Karpas-422 (cell line): ENCODE data around the gene MGAM2. TPM values are rescaled to one million over a fixed set of nuclear protein-coding genes. Genes with fewer than 3 reads are reported as not detected.

Experiments
- DNase-seq: peaks from one replicate; pipeline ENCODE4 v3.0.0-alpha.2; 2015
- H2AFZ ChIP-seq: fragments of 200-600 bp; sonication (generic); 2 replicates; pipeline ENCODE4 v1.6.1; 2014; ENCODE audit warnings: antibody characterized with exemption, low read length, mixed read lengths
- H3K27ac ChIP-seq: fragments of 200-600 bp; sonication (generic); 2 replicates; pipeline ENCODE4 v1.5.1; 2014; ENCODE audit warnings: mild to moderate bottlenecking, low read length, moderate library complexity
- H3K27me3 ChIP-seq: fragments of 200-600 bp; sonication (generic); 2 replicates; pipeline ENCODE4 v1.6.1; 2014; ENCODE audit warnings: low read length, mixed read lengths
- H3K36me3 ChIP-seq: fragments of 200-600 bp; sonication (generic); 2 replicates; pipeline ENCODE4 v1.6.1; 2014; ENCODE audit warnings: low read length, mixed read lengths; ENCODE audit not compliant: insufficient read depth
- H3K4me1 ChIP-seq: fragments of 200-600 bp; sonication (generic); 2 replicates; pipeline ENCODE4 v1.6.1; 2014; ENCODE audit warnings: mild to moderate bottlenecking, low read length, mixed read lengths
- H3K4me2 ChIP-seq: fragments of 200-600 bp; sonication (generic); 2 replicates; pipeline ENCODE4 v1.6.1; 2014; ENCODE audit warnings: low read length, low read depth, mild to moderate bottlenecking; ENCODE audit not compliant: poor library complexity, severe bottlenecking
- H3K4me3 ChIP-seq: fragments of 200-600 bp; sonication (generic); 2 replicates; pipeline ENCODE4 v1.5.1; 2014; ENCODE audit warnings: mild to moderate bottlenecking, antibody characterized with exemption, low read length, mixed read lengths
- H3K79me2 ChIP-seq: fragments of 200-600 bp; sonication (generic); 2 replicates; pipeline ENCODE4 v1.6.1; 2014; ENCODE audit warnings: mild to moderate bottlenecking, low read length, mixed read lengths
- H3K9ac ChIP-seq: fragments of 200-600 bp; sonication (generic); 2 replicates; pipeline ENCODE4 v1.6.0; 2014; ENCODE audit warnings: low read length
- H3K9me2 ChIP-seq: fragments of 200-600 bp; sonication (generic), shearing (Covaris generic); replicated peaks from 2 replicates; pipeline ENCODE4 v1.6.0; 2014; ENCODE audit warnings: mild to moderate bottlenecking, low read length, moderate library complexity; ENCODE audit not compliant: insufficient read depth
- H3K9me3 ChIP-seq: fragments of 300-700, 200-600 bp; sonication (generic); 2 replicates; pipeline ENCODE4 v1.6.1; 2014; ENCODE audit warnings: low read length, mixed read lengths
- H4K20me1 ChIP-seq: fragments of 200-600 bp; sonication (generic); 2 replicates; pipeline ENCODE4 v1.6.1; 2014; ENCODE audit warnings: mild to moderate bottlenecking, antibody characterized with exemption, low read length, low read depth; ENCODE audit not compliant: insufficient read depth
- total RNA-seq: library from RNA; depleted of rRNA; stranded (reverse); fragments of >200 nt; shearing (Covaris generic); gene quantifications from 2 replicates; pipeline ENCODE4 v1.2.3, GENCODE V29; 2014; ENCODE audit warnings: low replicate concordance

Gene MGAM2
- total RNA-seq, 1 experiment from 2014 or later = not detected

GRCh38 chr7:142146124-142146523, 34.6 kb downstream of the MGAM2 start:
- H3K9me2 ChIP-seq = no peaks in the 10 kb centered on the region
- no peaks in the 10 kb centered on the region for H3K79me2 ChIP-seq
- H4K20me1 ChIP-seq = no peaks in the 10 kb centered on the region
- H3K36me3 ChIP-seq = no peaks in the 10 kb centered on the region
- DNase-seq = no peak
- no peak overlapping the region for H3K9ac ChIP-seq
- no peak overlapping the region for H2AFZ ChIP-seq
- no peak overlapping the region for H3K27ac ChIP-seq
- H3K4me3 ChIP-seq = no peak overlapping the region
- H3K4me2 ChIP-seq = no peak overlapping the region
- no peaks in the 10 kb centered on the region for H3K27me3 ChIP-seq
- no peaks in the 10 kb centered on the region for H3K4me1 ChIP-seq
- H3K9me3 ChIP-seq = no peaks in the 10 kb centered on the region

GRCh38 chr7:142150356-142150755, 38.8 kb downstream of the MGAM2 start:
- no peak overlapping the region for H3K27ac ChIP-seq
- H3K4me1 ChIP-seq = no peaks in the 10 kb centered on the region
- no peak for DNase-seq
- no peaks in the 10 kb centered on the region for H3K79me2 ChIP-seq
- H4K20me1 ChIP-seq = no peaks in the 10 kb centered on the region
- no peak overlapping the region for H2AFZ ChIP-seq
- H3K4me3 ChIP-seq = no peak overlapping the region
- H3K36me3 ChIP-seq = no peaks in the 10 kb centered on the region
- H3K9me3 ChIP-seq = no peaks in the 10 kb centered on the region
- no peak overlapping the region for H3K4me2 ChIP-seq
- no peak overlapping the region for H3K9ac ChIP-seq
- no peaks in the 10 kb centered on the region for H3K27me3 ChIP-seq
- no peaks in the 10 kb centered on the region for H3K9me2 ChIP-seq

DNA sequence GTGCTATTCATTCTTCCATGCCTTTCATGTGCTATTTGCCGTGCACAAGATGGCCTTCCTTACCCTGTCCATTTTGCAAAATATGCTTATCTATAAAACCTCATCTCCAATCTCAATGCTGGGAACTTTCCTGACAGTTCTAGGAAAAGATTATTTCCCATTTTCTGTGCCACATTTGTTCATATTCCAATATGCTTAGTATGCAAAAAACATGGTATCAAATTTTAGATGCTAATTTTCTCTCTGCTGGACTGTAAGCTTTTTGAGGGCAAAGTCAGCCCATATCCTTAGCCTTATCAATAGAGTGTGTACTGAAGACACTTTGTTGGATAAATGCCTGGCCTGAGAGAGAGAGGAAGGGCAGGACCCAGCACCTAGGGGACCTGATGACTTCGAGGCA, 39.4 kb downstream of the MGAM2 start:
- Histone ChIP-seq H3K9ac (no peak overlapping the region), H2AFZ (no peak overlapping the region), H3K27me3 (no peaks in the 10 kb centered on the region), H3K4me3 (no peak overlapping the region), H3K36me3 (no peaks in the 10 kb centered on the region), H3K9me3 (no peaks in the 10 kb centered on the region), H3K9me2 (no peaks in the 10 kb centered on the region), H3K4me1 (no peaks in the 10 kb centered on the region), H3K79me2 (no peaks in the 10 kb centered on the region), H3K27ac (no peak overlapping the region), H3K4me2 (no peak overlapping the region), H4K20me1 (no peaks in the 10 kb centered on the region)
- no peak for DNase-seq

DNA sequence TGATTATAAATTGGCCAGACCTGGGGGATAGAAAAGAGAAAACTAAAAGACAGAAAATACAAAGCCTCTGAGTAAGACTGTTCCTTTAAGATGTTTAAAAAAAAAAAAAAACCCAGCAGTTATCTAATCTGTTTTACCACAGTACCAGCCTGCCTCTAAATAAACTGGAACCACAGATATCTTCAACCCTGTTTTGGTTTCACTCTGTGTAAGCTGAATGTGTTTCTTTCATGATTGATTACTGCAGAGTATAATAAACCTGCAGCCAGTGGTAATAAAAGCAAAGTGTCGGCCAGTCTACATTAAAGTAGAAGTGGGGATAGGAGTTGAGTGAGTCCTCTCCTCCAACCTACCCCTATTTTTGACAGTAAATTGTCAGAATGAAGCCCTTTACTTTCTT, 40.6 kb downstream of the MGAM2 start:
- Histone ChIP-seq H3K79me2 (no peaks in the 10 kb centered on the region), H3K27ac (no peak overlapping the region), H2AFZ (no peak overlapping the region), H4K20me1 (no peaks in the 10 kb centered on the region), H3K4me2 (no peak overlapping the region), H3K4me3 (no peak overlapping the region), H3K9me3 (no peaks in the 10 kb centered on the region), H3K9ac (no peak overlapping the region), H3K36me3 (no peaks in the 10 kb centered on the region), H3K27me3 (no peaks in the 10 kb centered on the region), H3K4me1 (no peaks in the 10 kb centered on the region), H3K9me2 (no peaks in the 10 kb centered on the region)
- no peak for DNase-seq

DNA sequence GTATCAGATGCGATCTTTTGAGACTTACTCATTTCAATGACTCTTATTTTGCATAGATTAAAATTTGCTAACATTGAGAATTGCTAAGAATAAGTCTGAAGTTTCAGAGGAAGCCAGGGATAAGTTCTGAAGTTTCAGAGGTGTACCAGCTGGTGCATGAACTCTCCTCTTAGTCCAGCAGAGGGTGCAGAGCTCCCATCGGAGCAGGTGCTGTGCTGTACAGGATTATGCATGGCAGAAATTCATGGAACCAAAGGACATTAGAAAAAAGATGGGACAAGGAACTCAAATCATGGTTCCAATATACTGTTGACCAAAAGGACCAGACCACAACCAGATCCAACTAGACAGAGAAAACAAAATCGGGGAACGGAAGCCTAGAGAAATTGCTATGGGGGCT, 41.9 kb downstream of the MGAM2 start:
- Histone ChIP-seq H2AFZ (no peak overlapping the region), H3K79me2 (no peaks in the 10 kb centered on the region), H3K4me1 (no peaks in the 10 kb centered on the region), H3K27ac (no peak overlapping the region), H4K20me1 (no peaks in the 10 kb centered on the region), H3K9ac (no peak overlapping the region), H3K4me2 (no peak overlapping the region), H3K9me2 (no peaks in the 10 kb centered on the region), H3K36me3 (no peaks in the 10 kb centered on the region), H3K27me3 (no peaks in the 10 kb centered on the region), H3K9me3 (no peaks in the 10 kb centered on the region), H3K4me3 (no peak overlapping the region)
- peak; percentile 56 for DNase-seq

- Histone ChIP-seq H3K79me2 (no peaks in the 10 kb centered on the region), H3K9ac (no peak overlapping the region)
- DNase-seq = no peak
Observed at GRCh38 chr7:142158736-142159496, 47.4 kb downstream of the MGAM2 start.

GRCh38 chr7:142161921-142162320, 50.4 kb downstream of the MGAM2 start:
- no peaks in the 10 kb centered on the region for H3K9me3 ChIP-seq
- no peaks in the 10 kb centered on the region for H3K4me1 ChIP-seq
- H3K79me2 ChIP-seq = no peaks in the 10 kb centered on the region
- H3K36me3 ChIP-seq = no peaks in the 10 kb centered on the region
- H3K9me2 ChIP-seq = no peaks in the 10 kb centered on the region
- no peak for DNase-seq
- H4K20me1 ChIP-seq = no peaks in the 10 kb centered on the region
- no peak overlapping the region for H2AFZ ChIP-seq
- H3K4me2 ChIP-seq = no peak overlapping the region
- no peak overlapping the region for H3K4me3 ChIP-seq
- no peak overlapping the region for H3K27ac ChIP-seq
- H3K9ac ChIP-seq = no peak overlapping the region
- H3K27me3 ChIP-seq = no peaks in the 10 kb centered on the region

More at GRCh38 chr7:142158736-142159496, 47.4 kb downstream of the MGAM2 start:
- H3K36me3 ChIP-seq = no peaks in the 10 kb centered on the region
- H3K4me3 ChIP-seq = no peak overlapping the region
- H2AFZ ChIP-seq = no peak overlapping the region
- no peaks in the 10 kb centered on the region for H3K9me2 ChIP-seq
- no peaks in the 10 kb centered on the region for H3K9me3 ChIP-seq
- no peak overlapping the region for H3K4me2 ChIP-seq
- H3K4me1 ChIP-seq = no peaks in the 10 kb centered on the region
- H3K27me3 ChIP-seq = no peaks in the 10 kb centered on the region
- no peak overlapping the region for H3K27ac ChIP-seq
- no peaks in the 10 kb centered on the region for H4K20me1 ChIP-seq

DNA sequence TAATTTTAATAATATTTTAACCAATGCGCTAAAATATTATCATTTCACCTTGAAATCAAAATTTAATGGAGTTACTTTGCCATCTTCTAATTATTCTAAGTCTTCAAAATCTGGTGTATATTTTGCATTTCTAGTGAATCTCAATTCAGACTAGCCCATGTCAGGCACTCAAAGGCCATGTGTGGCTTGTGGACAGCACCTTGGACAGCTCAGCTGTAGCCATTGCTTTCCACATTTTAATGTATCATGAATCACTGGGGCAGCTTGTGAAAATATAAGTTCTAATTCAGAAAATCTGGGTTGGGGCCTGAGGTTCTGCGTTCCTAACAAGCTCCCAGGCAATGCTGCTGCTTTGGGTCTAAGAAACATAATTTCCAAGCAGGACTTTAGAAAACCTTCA, 57.2 kb downstream of the MGAM2 start:
- Histone ChIP-seq H3K4me2 (no peak overlapping the region), H3K4me3 (no peak overlapping the region), H3K27ac (no peak overlapping the region), H3K9ac (no peak overlapping the region), H3K27me3 (no peaks in the 10 kb centered on the region), H3K9me2 (no peaks in the 10 kb centered on the region), H3K36me3 (no peaks in the 10 kb centered on the region), H3K4me1 (no peaks in the 10 kb centered on the region), H3K9me3 (no peaks in the 10 kb centered on the region), H3K79me2 (no peaks in the 10 kb centered on the region), H2AFZ (no peak overlapping the region), H4K20me1 (no peaks in the 10 kb centered on the region)
- no peak for DNase-seq
